Central memory CD4-positive, alpha-beta T cell (primary cell): ENCODE results near the gene ALDH1L1.
"Not testable (repeated sequence)": the region's sequence is repeated elsewhere in the genome, so short reads cannot be mapped to it uniquely, and the experiment has no call there.

ENCODE experiments used
- DNase-seq: peaks from one replicate; pipeline ENCODE4 v3.0.0; 2022

ALDH1L1 gene

GRCh38 chr3:126078866-126079265, 101.5 kb downstream of the ALDH1L1 start:
- no peak for DNase-seq

- DNase-seq = no peak
These were observed 102.6 kb downstream of the ALDH1L1 start for GRCh38 chr3:126077754-126078153.

GRCh38 chr3:126076140-126076539, 104.2 kb downstream of the ALDH1L1 start:
- no peak for DNase-seq

- DNase-seq = no peak
These were observed 110.2 kb downstream of the ALDH1L1 start for GRCh38 chr3:126070146-126070545.

- DNase-seq = no peak
These were observed 112.4 kb downstream of the ALDH1L1 start for GRCh38 chr3:126067959-126068358.

- not testable (repeated sequence) for DNase-seq
These were observed 113.7 kb downstream of the ALDH1L1 start for GRCh38 chr3:126066676-126067075.

GRCh38 chr3:126065876-126066275, 114.5 kb downstream of the ALDH1L1 start:
- no peak for DNase-seq

GRCh38 chr3:126064627-126065258, 115.6 kb downstream of the ALDH1L1 start:
- no peak for DNase-seq

- DNase-seq = no peak
These were observed 116.9 kb downstream of the ALDH1L1 start for GRCh38 chr3:126063358-126063965.

GRCh38 chr3:126061301-126062032, 118.9 kb downstream of the ALDH1L1 start:
- DNase-seq = no peak

- DNase-seq = no peak
These were observed 119.7 kb downstream of the ALDH1L1 start for GRCh38 chr3:126060613-126061145.

- no peak for DNase-seq
These were observed 121.7 kb downstream of the ALDH1L1 start for GRCh38 chr3:126058666-126059065.

- no peak for DNase-seq
These were observed 122.5 kb downstream of the ALDH1L1 start for GRCh38 chr3:126057936-126058335.

GRCh38 chr3:126057501-126057819, 122.9 kb downstream of the ALDH1L1 start:
- DNase-seq = no peak

- no peak for DNase-seq
These were observed 123.5 kb downstream of the ALDH1L1 start for GRCh38 chr3:126056681-126057500.

- no peak for DNase-seq
These were observed 124.3 kb downstream of the ALDH1L1 start for GRCh38 chr3:126056088-126056487.

- no peak for DNase-seq
These were observed 125.5 kb downstream of the ALDH1L1 start for GRCh38 chr3:126054870-126055269.

GRCh38 chr3:126053949-126054569, 126.3 kb downstream of the ALDH1L1 start:
- no peak for DNase-seq
